IMR-90 (cell line): ENCODE results near the gene COPS4. TPM values are rescaled to one million over a fixed set of nuclear protein-coding genes. Genes with fewer than 3 reads are reported as not detected.
A peak's percentile ranks its signal among the peaks of the same experiment; 100 is the strongest.

Experiments used
- ATAC-seq: fragments of 200-7000 bp; cut with Tn5 transposase; 2 replicates; pipeline ENCODE4 v1.9.1; 2020; ENCODE audit warnings: low read depth, mild to moderate bottlenecking, moderate library complexity
- BruUV-seq: library from RNA; stranded (reverse); fragments of 400-500 nt; replicated peaks from 2 replicates; lab custom pipeline; 2021; lab: Mats Ljungman, UMichigan
- CTCF ChIA-PET: fragments of 300-600 bp; formaldehyde crosslinking; extraction: SDS; loops from one replicate; lab custom pipeline; 2021; ENCODE audit warnings: antibody characterized with exemption; lab: Yijun Ruan, JAX
- POLR2A ChIA-PET: fragments of 300-600 bp; sonication (Branson Sonifier 250); formaldehyde crosslinking; loops from one replicate; lab custom pipeline; 2022; ENCODE audit warnings: antibody characterized with exemption; ENCODE audit not compliant: unreplicated experiment; lab: Charles Lee
- DNase-seq: peaks from one replicate; pipeline ENCODE4 v3.0.0; 2013
- H2AFZ ChIP-seq: replicated peaks from 2 replicates; pipeline ENCODE3; 2013; ENCODE audit warnings: low read length, mild to moderate bottlenecking; ENCODE audit not compliant: poor library complexity
- H2AK5ac ChIP-seq: 2 replicates; pipeline ENCODE4 v1.6.1; 2013; ENCODE audit warnings: low read depth, low read length, inconsistent platforms
- H2AK9ac ChIP-seq: replicated peaks from 2 replicates; pipeline ENCODE3; 2013; ENCODE audit warnings: mild to moderate bottlenecking, low read depth, low read length, moderate library complexity; ENCODE audit not compliant: poor library complexity
- H2BK120ac ChIP-seq: 2 replicates; pipeline ENCODE4 v1.6.1; 2013; ENCODE audit warnings: low read depth, low read length, inconsistent platforms
- H2BK15ac ChIP-seq: 3 replicates; pipeline ENCODE4 v1.6.1; 2013; ENCODE audit warnings: low read depth, low read length, inconsistent platforms
- H2BK20ac ChIP-seq: 2 replicates; pipeline ENCODE4 v1.6.1; 2013; ENCODE audit warnings: low read depth, mild to moderate bottlenecking, inconsistent platforms, low read length, moderate library complexity
- H2BK5ac ChIP-seq: 2 replicates; pipeline ENCODE4 v1.6.1; 2013; ENCODE audit warnings: mild to moderate bottlenecking, low read depth, low read length, inconsistent platforms; ENCODE audit not compliant: poor library complexity, severe bottlenecking
- H3K14ac ChIP-seq: replicated peaks from 2 replicates; pipeline ENCODE4 v1.6.1; 2013; ENCODE audit warnings: low read depth, low read length, inconsistent platforms
- H3K18ac ChIP-seq: 2 replicates; pipeline ENCODE4 v1.6.1; 2013; ENCODE audit warnings: low read depth, low read length, control low read depth
- H3K23ac ChIP-seq: 2 replicates; pipeline ENCODE4 v1.6.1; 2013; ENCODE audit warnings: low read depth, low read length, inconsistent platforms
- H3K27ac ChIP-seq: 2 replicates; pipeline ENCODE4 v1.5.1; 2013; ENCODE audit warnings: mild to moderate bottlenecking, control low read depth, low read length; ENCODE audit not compliant: insufficient read depth
- H3K27me3 ChIP-seq: 2 replicates; pipeline ENCODE4 v1.6.1; 2013; ENCODE audit warnings: low read length; ENCODE audit not compliant: control insufficient read depth, insufficient read depth
- H3K36me3 ChIP-seq: 2 replicates; pipeline ENCODE4 v1.6.1; 2013; ENCODE audit warnings: low read length, mixed read lengths; ENCODE audit not compliant: control insufficient read depth, insufficient read depth
- H3K4ac ChIP-seq: 2 replicates; pipeline ENCODE4 v1.6.1; 2013; ENCODE audit warnings: low read depth, low read length, inconsistent platforms
- H3K4me1 ChIP-seq: 2 replicates; pipeline ENCODE4 v1.6.1; 2013; ENCODE audit warnings: low read length, mixed read lengths; ENCODE audit not compliant: control insufficient read depth, insufficient read depth
- H3K4me2 ChIP-seq: 2 replicates; pipeline ENCODE4 v1.6.1; 2013; ENCODE audit warnings: low read depth, mild to moderate bottlenecking, control low read depth, low read length, moderate library complexity
- H3K4me3 ChIP-seq: 2 replicates; pipeline ENCODE4 v1.5.1; 2013; ENCODE audit warnings: low read depth, mild to moderate bottlenecking, control low read depth, low read length, moderate library complexity; ENCODE audit not compliant: insufficient read depth
- H3K56ac ChIP-seq: 2 replicates; pipeline ENCODE4 v1.6.1; 2013; ENCODE audit warnings: low read length, inconsistent platforms; ENCODE audit not compliant: insufficient read depth; ENCODE audit errors: extremely low read depth
- H3K79me1 ChIP-seq, 2 experiments: 2 replicates each; pipeline ENCODE4 v1.6.1; 2013; ENCODE audit warnings: low read length in 2 of 2, inconsistent platforms in 1 of 2, low read depth in 1 of 2
- H3K9ac ChIP-seq: 2 replicates; pipeline ENCODE4 v1.6.1; 2013; ENCODE audit warnings: low read depth, low read length, control low read depth
- H3K9me1 ChIP-seq: 2 replicates; pipeline ENCODE4 v1.6.1; 2013; ENCODE audit warnings: low read length, inconsistent platforms; ENCODE audit not compliant: insufficient read depth
- H3K9me3 ChIP-seq: 2 replicates; pipeline ENCODE4 v1.6.1; 2013; ENCODE audit warnings: low read length; ENCODE audit not compliant: control insufficient read depth, insufficient read depth
- H4K20me1 ChIP-seq: 2 replicates; pipeline ENCODE4 v1.6.1; 2013; ENCODE audit warnings: low read length, inconsistent platforms; ENCODE audit not compliant: insufficient read depth
- H4K5ac ChIP-seq: 2 replicates; pipeline ENCODE4 v1.6.1; 2013; ENCODE audit warnings: mild to moderate bottlenecking, low read depth, low read length, control low read depth
- H4K8ac ChIP-seq, 2 experiments: 2 replicates each; pipeline ENCODE4 v1.6.1; 2013; ENCODE audit warnings: low read depth in 2 of 2, low read length in 2 of 2, control low read depth in 1 of 2, inconsistent platforms in 1 of 2
- H4K91ac ChIP-seq: 2 replicates; pipeline ENCODE4 v1.6.1; 2013; ENCODE audit warnings: low read depth, low read length, inconsistent platforms; ENCODE audit not compliant: insufficient read depth
- CEBPB ChIP-seq: IDR thresholded peaks from 2 replicates; pipeline ENCODE4 v1.6.1; 2012; ENCODE audit warnings: low read depth, low read length, improper control_type of control experiment
- WGBS, 2 experiments: methylation state at CpG; one replicate each; pipeline versions ENCODE4 v1.1.5 to v1.1.7; 2013; ENCODE audit warnings: missing lambda C conversion rate in 2 of 2; ENCODE audit not compliant: insufficient read length in 1 of 2; ENCODE audit errors: extremely low coverage in 2 of 2; 5-methylcytosine and 5-hydroxymethylcytosine counted together
- dilution Hi-C: fragments of 300-500 bp; cut with HindIII; formaldehyde crosslinking; loops from one replicate; pipeline ENCODE4 v1.14.3; 2018; ENCODE audit warnings: low sequenced_read_pairs; ENCODE audit not compliant: unreplicated experiment
- in situ Hi-C: fragments of 300-500 bp; cut with MboI; formaldehyde crosslinking; loops from 3 replicates; pipeline ENCODE4 v1.14.3; 2019; ENCODE audit warnings: low sequenced_read_pairs, inconsistent platforms, mixed read lengths
- intact Hi-C: fragments of 100-400 bp; cut with micrococcal nuclease; formaldehyde crosslinking; loops from 2 replicates; pipeline ENCODE4 v1.10.0; 2022
- polyA plus RNA-seq, 3 experiments: library from polyadenylated mRNA; depleted of rRNA; stranded (reverse); fragments of >200 nt; gene quantifications; 2 replicates each; pipeline ENCODE4 v1.2.3, GENCODE V29; 2012; ENCODE audit warnings: low replicate concordance in 1 of 3
- total RNA-seq: library from RNA; depleted of rRNA; stranded (reverse); fragments of >200 nt; gene quantifications from 2 replicates; pipeline ENCODE4 v1.2.3, GENCODE V29; 2012
- TF ChIP-seq, protein P1 (sequence below): fragments of 150-350 bp; IDR thresholded peaks from 2 replicates; pipeline ENCODE4 v1.6.1; 2017; ENCODE audit warnings: mild to moderate bottlenecking, antibody characterized with exemption, low read length, low read depth

COPS4 gene
- total and polyA plus RNA-seq, 2 of the 4 experiments (the other 2 are of a cell fraction): 40.1 to 115 TPM

DNA sequence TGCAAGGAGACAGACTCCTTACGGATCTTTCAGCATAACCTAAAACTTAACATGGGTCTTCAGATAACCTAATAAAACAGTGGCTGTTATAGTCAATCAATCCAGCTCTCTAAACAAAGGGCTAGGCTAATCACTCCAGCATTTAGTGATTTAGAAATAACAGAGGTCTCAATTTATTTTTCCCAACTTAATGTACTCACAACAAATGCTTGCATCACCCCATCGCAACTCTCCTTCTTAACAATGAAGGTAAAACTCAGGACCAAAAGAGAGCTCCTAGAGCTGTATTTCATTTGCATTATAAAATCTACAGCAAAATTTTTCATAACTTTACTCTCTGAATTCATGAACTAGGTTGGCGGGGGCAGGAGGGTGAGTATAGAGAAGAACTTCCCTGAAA is 25.5 kb upstream of the COPS4 start:
- peak overlapping the region; percentile 91; the same call in 1 of the 2 replicates for H3K23ac ChIP-seq
- no peak overlapping the region; the same call in 1 of the 2 replicates for H3K27ac ChIP-seq
- BruUV-seq: TSS peak; percentile 26
- H2BK120ac ChIP-seq: no peak overlapping the region
- TF ChIP-seq, protein P1, sequence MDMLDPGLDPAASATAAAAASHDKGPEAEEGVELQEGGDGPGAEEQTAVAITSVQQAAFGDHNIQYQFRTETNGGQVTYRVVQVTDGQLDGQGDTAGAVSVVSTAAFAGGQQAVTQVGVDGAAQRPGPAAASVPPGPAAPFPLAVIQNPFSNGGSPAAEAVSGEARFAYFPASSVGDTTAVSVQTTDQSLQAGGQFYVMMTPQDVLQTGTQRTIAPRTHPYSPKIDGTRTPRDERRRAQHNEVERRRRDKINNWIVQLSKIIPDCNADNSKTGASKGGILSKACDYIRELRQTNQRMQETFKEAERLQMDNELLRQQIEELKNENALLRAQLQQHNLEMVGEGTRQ: no peak
- TF ChIP-seq CEBPB: peak; percentile 47; the same call in 1 of the 2 replicates
- dilution Hi-C loops: no loop called here
- DNase-seq: peak; percentile 16
- H3K14ac ChIP-seq: peak overlapping the region; percentile 84
- no peaks in the 10 kb centered on the region for H4K20me1 ChIP-seq
- H3K36me3 ChIP-seq: no peaks in the 10 kb centered on the region
- H2AFZ ChIP-seq: no peak overlapping the region
- H3K9me1 ChIP-seq: peaks cover 1% of the 10 kb centered on the region
- H3K18ac ChIP-seq: 0 out of 2 replicates have a peak overlapping the region, but pooled peaks have one; percentile 12
- no CpG with 5 or more reads among the region's 3 CpGs for WGBS, 2 experiments
- H2BK5ac ChIP-seq: peak overlapping the region; percentile 78
- no peak overlapping the region for H3K4ac ChIP-seq
- H2AK5ac ChIP-seq: no peak overlapping the region
- H3K4me2 ChIP-seq: peak overlapping the region; percentile 92
- no peaks in the 10 kb centered on the region; the same call in 1 of the 2 replicates for H3K4me1 ChIP-seq
- no peaks in the 10 kb centered on the region for H3K27me3 ChIP-seq
- peak overlapping the region; percentile 84 for H3K4me3 ChIP-seq
- peak overlapping the region in 1 of 2 experiments; percentile 8; a peak in 1 of 4 replicates for H4K8ac ChIP-seq
- ChIA-PET POLR2A (no interaction called here), CTCF (no interaction called here)
- ATAC-seq: no peak
- no peak overlapping the region for H2AK9ac ChIP-seq
- H3K9me3 ChIP-seq: no peaks in the 10 kb centered on the region
- 0 out of 3 replicates have a peak overlapping the region, but pooled peaks have one; percentile 1 for H2BK15ac ChIP-seq
- intact Hi-C loops: no loop called here
- no peak overlapping the region for H2BK20ac ChIP-seq
- in situ Hi-C loops: no loop called here
- no peak overlapping the region for H4K5ac ChIP-seq
- peaks cover 9 to 30% of the 10 kb centered on the region in 2 experiments for H3K79me1 ChIP-seq
- H3K56ac ChIP-seq: peak overlapping the region; percentile 33
- peak overlapping the region; percentile 99; the same call in 1 of the 2 replicates for H3K9ac ChIP-seq
- H4K91ac ChIP-seq: peak overlapping the region; percentile 8; the same call in 1 of the 2 replicates
